ENCODE results near the gene ALDH3A2. TPM values are rescaled to one million over a fixed set of nuclear protein-coding genes. Genes with fewer than 3 reads are reported as not detected.

The ALDH3A2 gene
- total RNA-seq (2021) = 271 and 290 TPM in 2 replicates
- percentile 90 among the genes with signal in this experiment for Bru-seq, nascent RNA
- percentile 95 among the genes with signal in this experiment for BruChase-seq, experiment 1, labeled RNA remaining after a 2-hour chase
- percentile 91 among the genes with signal in this experiment for BruChase-seq, experiment 2, labeled RNA remaining after a 6-hour chase
- long read RNA-seq, transcript ALDH3A2-210 (1 exons, 3,512 nt) = minor isoform, 76 of 399 reads
- long read RNA-seq, transcript ALDH3A2-201 (10 exons, 3,928 nt) = major isoform, 252 of 399 reads
- long read RNA-seq, transcript ALDH3A2-202 (11 exons, 3,828 nt) = minor isoform, 19 of 399 reads
- long read RNA-seq, transcript ALDH3A2-203 (11 exons, 3,640 nt) = minor isoform, 6 of 399 reads
- long read RNA-seq, partial matches to known transcripts = 17 of 399 reads
- long read RNA-seq, other reads (novel, unspliced or antisense) = 17 of 399 reads

DNA sequence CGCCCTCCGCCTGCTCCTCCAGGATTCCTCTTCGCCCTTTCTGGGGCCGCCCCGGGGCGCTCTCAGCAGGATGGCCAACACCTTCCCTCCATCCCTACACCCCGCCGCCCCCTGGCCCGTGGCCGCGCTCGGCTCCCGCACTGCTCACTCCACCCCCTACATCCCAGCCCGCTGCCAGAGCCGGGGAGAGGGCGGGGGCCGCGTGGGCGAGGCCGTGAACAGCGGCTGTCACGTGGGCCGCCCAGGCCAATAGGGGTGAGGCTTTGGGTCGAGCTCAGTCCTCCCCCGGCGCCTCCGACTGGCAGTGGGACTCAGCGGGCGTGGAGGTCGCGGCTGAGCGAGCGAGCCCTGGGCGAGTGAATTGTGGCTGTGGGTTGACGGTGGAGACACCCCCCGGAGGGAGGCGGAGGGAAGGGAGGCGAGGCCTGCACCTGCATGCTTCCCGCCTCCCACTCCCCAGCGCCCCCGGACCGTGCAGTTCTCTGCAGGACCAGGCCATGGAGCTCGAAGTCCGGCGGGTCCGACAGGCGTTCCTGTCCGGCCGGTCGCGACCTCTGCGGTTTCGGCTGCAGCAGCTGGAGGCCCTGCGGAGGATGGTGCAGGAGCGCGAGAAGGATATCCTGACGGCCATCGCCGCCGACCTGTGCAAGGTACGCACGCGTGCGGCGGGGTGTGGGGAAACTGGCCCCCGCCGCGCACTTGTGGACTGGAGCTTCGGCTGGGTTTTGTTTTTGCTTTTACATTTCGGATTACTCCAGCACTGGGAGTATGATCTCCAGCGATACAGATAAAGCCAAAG is at the start of gene ALDH3A2:
ALDH3A2 (plus strand) TSS at position 277 of the 799 bp plus-strand sequence; CDS start at position 498, 221 bp downstream.
- peaks cover 23% of the 10 kb centered on the region for H3K36me3 ChIP-seq (ENCODE audit: low read depth)
- no peaks in the 10 kb centered on the region for H3K27me3 ChIP-seq (ENCODE audit: insufficient read depth, low read depth)
- ChIA-PET CTCF (interaction anchor here (0.6 to 2.3 kb wide), 9 partner anchors 40 to 286 kb away, joined by 3 to 8 read pairs (median 4); partner anchors contain the start of genes ALDH3A1 and B9D1), POLR2A (ENCODE audit: unreplicated experiment) (interaction anchor here (0.6 to 1.8 kb wide), 15 partner anchors 10 to 1691 kb away, joined by 3 to 12 read pairs (median 5); partner anchors contain the start of genes ALDH3A1, MAPK7 and SLC47A2)
- BruUV-seq (replicated peaks) = no TSS peak
- H3K9me2 ChIP-seq (ENCODE audit: insufficient read depth) = no peaks in the 10 kb centered on the region
- TF ChIP-seq EZH2 (IDR thresholded peaks at IDR 0.05; ENCODE audit: low read depth) (no peak), CTCF (conservative IDR thresholded peaks at IDR 0.05) (no peak; the same call in 1 of the 2 replicates)
- peak within 1 kb of the TSS; percentile 96 for H3K27ac ChIP-seq
- H3K4me1 ChIP-seq (replicated peaks; ENCODE audit: insufficient read depth) = peaks cover 67% of the 10 kb centered on the region
- intact Hi-C loops (cut with micrococcal nuclease; ENCODE audit: unreplicated experiment) = loop anchor here (1.0 kb wide), 2 partner anchors 105 to 134 kb away; no protein-coding TSS in a partner anchor
- peak within 1 kb of the TSS; percentile 92 for H3K4me3 ChIP-seq
- no peaks in the 10 kb centered on the region for H3K9me3 ChIP-seq (ENCODE audit: insufficient read depth, low read depth)
- H2AFZ ChIP-seq = peak within 1 kb of the TSS; percentile 88
- peaks cover 57% of the 10 kb centered on the region for H3F3A ChIP-seq (ENCODE audit: insufficient read depth, low read depth)
- H3K79me2 ChIP-seq (ENCODE audit: low read depth) = peaks cover 83% of the 10 kb centered on the region
- peak; percentile 93 to 99 for DNase-seq
- H4K20me1 ChIP-seq (ENCODE audit: insufficient read depth) = 0 out of 2 replicates have a peak, but pooled peaks cover 8% of the 10 kb centered on the region
- H3K4me2 ChIP-seq = peak within 1 kb of the TSS; percentile 90

- intact Hi-C loops (cut with micrococcal nuclease; ENCODE audit: unreplicated experiment) = no loop called here
- no TSS peak for BruUV-seq (replicated peaks)
- no peaks in the 10 kb centered on the region for H3K79me2 ChIP-seq (ENCODE audit: low read depth)
Observed at GRCh38 chr17:19610311-19610710, 38.2 kb upstream of the ALDH3A2 start.

More at GRCh38 chr17:19610311-19610710, 38.2 kb upstream of the ALDH3A2 start:
- Histone ChIP-seq H3K9me2 (ENCODE audit: insufficient read depth) (no peaks in the 10 kb centered on the region; the same call in 1 of the 2 replicates), H3K9me3 (ENCODE audit: insufficient read depth, low read depth) (no peaks in the 10 kb centered on the region), H3F3A (ENCODE audit: insufficient read depth, low read depth) (peaks cover 8% of the 10 kb centered on the region; the same call in 1 of the 2 replicates), H4K20me1 (ENCODE audit: insufficient read depth) (no peaks in the 10 kb centered on the region), H3K4me2 (no peak overlapping the region), H3K27ac (no peak overlapping the region), H3K36me3 (ENCODE audit: low read depth) (no peaks in the 10 kb centered on the region), H2AFZ (no peak overlapping the region), H3K4me1 (replicated peaks; ENCODE audit: insufficient read depth) (no peaks in the 10 kb centered on the region), H3K27me3 (ENCODE audit: insufficient read depth, low read depth) (no peaks in the 10 kb centered on the region), H3K4me3 (no peak overlapping the region)
- TF ChIP-seq EZH2 (IDR thresholded peaks at IDR 0.05; ENCODE audit: low read depth) = no peak
- no peak for TF ChIP-seq CTCF (conservative IDR thresholded peaks at IDR 0.05)
- ChIA-PET CTCF (interaction anchor here (0.6 kb wide), 1 partner anchor 82 kb away, joined by 6 read pairs; no protein-coding TSS in a partner anchor), POLR2A (ENCODE audit: unreplicated experiment) (interaction anchor here (0.7 kb wide), 2 partner anchors 12 to 104 kb away, joined by 3 to 4 read pairs; no protein-coding TSS in a partner anchor)
- no peak for DNase-seq
